Measurements from ENCODE around the gene IQCM.

The IQCM gene

GRCh38 chr4:149801416-149801815 is 14.2 kb downstream of the IQCM start:
- Histone ChIP-seq H3K4me1 (ENCODE audit: control insufficient read depth, insufficient read depth, low read length, poor library complexity, severe bottlenecking) (no peaks in the 10 kb centered on the region), H3K4me3 (ENCODE audit: extremely low read depth, insufficient read depth, low read length, poor library complexity, severe bottlenecking) (no peak overlapping the region), H3K27ac (ENCODE audit: low read depth, low read length, severe bottlenecking) (no peak overlapping the region), H3K36me3 (ENCODE audit: control insufficient read depth, insufficient read depth, low read length) (no peaks in the 10 kb centered on the region), H3K9me3 (ENCODE audit: control insufficient read depth, low read length) (no peaks in the 10 kb centered on the region)
- WGBS, 2 experiments (ENCODE audit: insufficient coverage in 2 of 2): 80% methylated on average over 1 of the region's 2 CpGs; no CpG with 5 or more reads in 1 of the 2 experiments

GRCh38 chr4:149799546-149799945 is 16.1 kb downstream of the IQCM start:
- H3K4me1 ChIP-seq (ENCODE audit: control insufficient read depth, insufficient read depth, low read length, poor library complexity, severe bottlenecking): no peaks in the 10 kb centered on the region

GRCh38 chr4:149796381-149796780 is 19.3 kb downstream of the IQCM start:
- Histone ChIP-seq H3K4me1 (ENCODE audit: control insufficient read depth, insufficient read depth, low read length, poor library complexity, severe bottlenecking) (no peaks in the 10 kb centered on the region), H3K36me3 (ENCODE audit: control insufficient read depth, insufficient read depth, low read length) (no peaks in the 10 kb centered on the region), H3K9me3 (ENCODE audit: control insufficient read depth, low read length) (no peaks in the 10 kb centered on the region), H3K27ac (ENCODE audit: low read depth, low read length, severe bottlenecking) (no peak overlapping the region), H3K4me3 (ENCODE audit: extremely low read depth, insufficient read depth, low read length, poor library complexity, severe bottlenecking) (no peak overlapping the region)

More at GRCh38 chr4:149799546-149799945, 16.1 kb downstream of the IQCM start:
- H3K4me3 ChIP-seq (ENCODE audit: extremely low read depth, insufficient read depth, low read length, poor library complexity, severe bottlenecking): no peak overlapping the region
- H3K27ac ChIP-seq (ENCODE audit: low read depth, low read length, severe bottlenecking): no peak overlapping the region
- H3K9me3 ChIP-seq (ENCODE audit: control insufficient read depth, low read length): no peaks in the 10 kb centered on the region
- H3K36me3 ChIP-seq (ENCODE audit: control insufficient read depth, insufficient read depth, low read length): no peaks in the 10 kb centered on the region
- WGBS, 2 experiments (ENCODE audit: insufficient coverage in 2 of 2): no CpG with 5 or more reads among the region's 1 CpG

GRCh38 chr4:149795256-149795655 is 20.4 kb downstream of the IQCM start:
- no peak overlapping the region for H3K4me3 ChIP-seq (ENCODE audit: extremely low read depth, insufficient read depth, low read length, poor library complexity, severe bottlenecking)
- no peaks in the 10 kb centered on the region for H3K4me1 ChIP-seq (ENCODE audit: control insufficient read depth, insufficient read depth, low read length, poor library complexity, severe bottlenecking)
- H3K36me3 ChIP-seq (ENCODE audit: control insufficient read depth, insufficient read depth, low read length): no peaks in the 10 kb centered on the region
- H3K27ac ChIP-seq (ENCODE audit: low read depth, low read length, severe bottlenecking): no peak overlapping the region
- no peaks in the 10 kb centered on the region for H3K9me3 ChIP-seq (ENCODE audit: control insufficient read depth, low read length)
- WGBS, 2 experiments (ENCODE audit: insufficient coverage in 2 of 2): 54 to 81% methylated on average over 3 of the region's 4 CpGs

- Histone ChIP-seq H3K9me3 (ENCODE audit: control insufficient read depth, low read length) (no peaks in the 10 kb centered on the region), H3K4me3 (ENCODE audit: extremely low read depth, insufficient read depth, low read length, poor library complexity, severe bottlenecking) (no peak overlapping the region), H3K36me3 (ENCODE audit: control insufficient read depth, insufficient read depth, low read length) (no peaks in the 10 kb centered on the region), H3K4me1 (ENCODE audit: control insufficient read depth, insufficient read depth, low read length, poor library complexity, severe bottlenecking) (no peaks in the 10 kb centered on the region), H3K27ac (ENCODE audit: low read depth, low read length, severe bottlenecking) (no peak overlapping the region)
- no CpG with 5 or more reads among the region's 1 CpG for WGBS, 2 experiments (ENCODE audit: insufficient coverage in 2 of 2)
Measured at GRCh38 chr4:149794352-149794751, 21.3 kb downstream of the IQCM start.

GRCh38 chr4:149793459-149793858 is 22.2 kb downstream of the IQCM start:
- Histone ChIP-seq H3K36me3 (ENCODE audit: control insufficient read depth, insufficient read depth, low read length) (no peaks in the 10 kb centered on the region), H3K27ac (ENCODE audit: low read depth, low read length, severe bottlenecking) (no peak overlapping the region), H3K4me3 (ENCODE audit: extremely low read depth, insufficient read depth, low read length, poor library complexity, severe bottlenecking) (no peak overlapping the region)

GRCh38 chr4:149791851-149792250 is 23.8 kb downstream of the IQCM start:
- WGBS, 2 experiments (ENCODE audit: insufficient coverage in 2 of 2): no CpG with 5 or more reads among the region's 1 CpG

More at GRCh38 chr4:149793459-149793858, 22.2 kb downstream of the IQCM start:
- no peaks in the 10 kb centered on the region for H3K4me1 ChIP-seq (ENCODE audit: control insufficient read depth, insufficient read depth, low read length, poor library complexity, severe bottlenecking)
- H3K9me3 ChIP-seq (ENCODE audit: control insufficient read depth, low read length): no peaks in the 10 kb centered on the region

GRCh38 chr4:149790172-149790907 is 25.3 kb downstream of the IQCM start:
- H3K9me3 ChIP-seq (ENCODE audit: control insufficient read depth, low read length): no peaks in the 10 kb centered on the region

More at GRCh38 chr4:149791851-149792250, 23.8 kb downstream of the IQCM start:
- H3K4me1 ChIP-seq (ENCODE audit: control insufficient read depth, insufficient read depth, low read length, poor library complexity, severe bottlenecking): no peaks in the 10 kb centered on the region
- H3K9me3 ChIP-seq (ENCODE audit: control insufficient read depth, low read length): no peaks in the 10 kb centered on the region
- no peak overlapping the region for H3K4me3 ChIP-seq (ENCODE audit: extremely low read depth, insufficient read depth, low read length, poor library complexity, severe bottlenecking)
- no peak overlapping the region for H3K27ac ChIP-seq (ENCODE audit: low read depth, low read length, severe bottlenecking)
- H3K36me3 ChIP-seq (ENCODE audit: control insufficient read depth, insufficient read depth, low read length): no peaks in the 10 kb centered on the region

GRCh38 chr4:149788300-149788699 is 27.3 kb downstream of the IQCM start:
- Histone ChIP-seq H3K36me3 (ENCODE audit: control insufficient read depth, insufficient read depth, low read length) (no peaks in the 10 kb centered on the region), H3K4me1 (ENCODE audit: control insufficient read depth, insufficient read depth, low read length, poor library complexity, severe bottlenecking) (no peaks in the 10 kb centered on the region)
- no CpG with 5 or more reads among the region's 4 CpGs for WGBS, 2 experiments (ENCODE audit: insufficient coverage in 2 of 2)

More at GRCh38 chr4:149790172-149790907, 25.3 kb downstream of the IQCM start:
- WGBS, 2 experiments (ENCODE audit: insufficient coverage in 2 of 2): 86 to 100% methylated on average over 1 of the region's 4 CpGs
- Histone ChIP-seq H3K27ac (ENCODE audit: low read depth, low read length, severe bottlenecking) (no peak overlapping the region), H3K4me3 (ENCODE audit: extremely low read depth, insufficient read depth, low read length, poor library complexity, severe bottlenecking) (no peak overlapping the region), H3K36me3 (ENCODE audit: control insufficient read depth, insufficient read depth, low read length) (no peaks in the 10 kb centered on the region), H3K4me1 (ENCODE audit: control insufficient read depth, insufficient read depth, low read length, poor library complexity, severe bottlenecking) (no peaks in the 10 kb centered on the region)

GRCh38 chr4:149785696-149786431 is 29.8 kb downstream of the IQCM start:
- no peaks in the 10 kb centered on the region for H3K36me3 ChIP-seq (ENCODE audit: control insufficient read depth, insufficient read depth, low read length)
- WGBS, 2 experiments (ENCODE audit: insufficient coverage in 2 of 2): no CpG with 5 or more reads among the region's 1 CpG
- H3K4me3 ChIP-seq (ENCODE audit: extremely low read depth, insufficient read depth, low read length, poor library complexity, severe bottlenecking): no peak overlapping the region
- no peaks in the 10 kb centered on the region for H3K9me3 ChIP-seq (ENCODE audit: control insufficient read depth, low read length)
- H3K4me1 ChIP-seq (ENCODE audit: control insufficient read depth, insufficient read depth, low read length, poor library complexity, severe bottlenecking): no peaks in the 10 kb centered on the region
- no peak overlapping the region for H3K27ac ChIP-seq (ENCODE audit: low read depth, low read length, severe bottlenecking)

More at GRCh38 chr4:149788300-149788699, 27.3 kb downstream of the IQCM start:
- Histone ChIP-seq H3K9me3 (ENCODE audit: control insufficient read depth, low read length) (no peaks in the 10 kb centered on the region), H3K4me3 (ENCODE audit: extremely low read depth, insufficient read depth, low read length, poor library complexity, severe bottlenecking) (no peak overlapping the region), H3K27ac (ENCODE audit: low read depth, low read length, severe bottlenecking) (no peak overlapping the region)

GRCh38 chr4:149784018-149784417 is 31.6 kb downstream of the IQCM start:
- H3K4me1 ChIP-seq (ENCODE audit: control insufficient read depth, insufficient read depth, low read length, poor library complexity, severe bottlenecking): no peaks in the 10 kb centered on the region
- H3K36me3 ChIP-seq (ENCODE audit: control insufficient read depth, insufficient read depth, low read length): no peaks in the 10 kb centered on the region
- WGBS, 2 experiments (ENCODE audit: insufficient coverage in 2 of 2): 67 to 100% methylated on average over 1 of the region's 2 CpGs
- H3K9me3 ChIP-seq (ENCODE audit: control insufficient read depth, low read length): no peaks in the 10 kb centered on the region
- no peak overlapping the region for H3K27ac ChIP-seq (ENCODE audit: low read depth, low read length, severe bottlenecking)
- H3K4me3 ChIP-seq (ENCODE audit: extremely low read depth, insufficient read depth, low read length, poor library complexity, severe bottlenecking): no peak overlapping the region

Data from mesodermal cell (in vitro differentiated cells).